GM21515 (cell line): Measurements from ENCODE around the gene SLC35F6.
"Not testable (repeated sequence)": the region's sequence is repeated elsewhere in the genome, so short reads cannot be mapped to it uniquely, and the experiment has no call there.

ENCODE experiments used
- ATAC-seq: cut with Tn5 transposase; IDR thresholded peaks from one replicate; pipeline ENCODE4 v1.9.1; 2021; ENCODE audit not compliant: unreplicated experiment

The SLC35F6 gene

GRCh38 chr2:26780203-26780760, 16.2 kb downstream of the SLC35F6 start:
- ATAC-seq: no peak

GRCh38 chr2:26782876-26783704, 19.0 kb downstream of the SLC35F6 start:
- ATAC-seq: no peak

GRCh38 chr2:26784570-26785234, 20.6 kb downstream of the SLC35F6 start:
- no peak for ATAC-seq

DNA sequence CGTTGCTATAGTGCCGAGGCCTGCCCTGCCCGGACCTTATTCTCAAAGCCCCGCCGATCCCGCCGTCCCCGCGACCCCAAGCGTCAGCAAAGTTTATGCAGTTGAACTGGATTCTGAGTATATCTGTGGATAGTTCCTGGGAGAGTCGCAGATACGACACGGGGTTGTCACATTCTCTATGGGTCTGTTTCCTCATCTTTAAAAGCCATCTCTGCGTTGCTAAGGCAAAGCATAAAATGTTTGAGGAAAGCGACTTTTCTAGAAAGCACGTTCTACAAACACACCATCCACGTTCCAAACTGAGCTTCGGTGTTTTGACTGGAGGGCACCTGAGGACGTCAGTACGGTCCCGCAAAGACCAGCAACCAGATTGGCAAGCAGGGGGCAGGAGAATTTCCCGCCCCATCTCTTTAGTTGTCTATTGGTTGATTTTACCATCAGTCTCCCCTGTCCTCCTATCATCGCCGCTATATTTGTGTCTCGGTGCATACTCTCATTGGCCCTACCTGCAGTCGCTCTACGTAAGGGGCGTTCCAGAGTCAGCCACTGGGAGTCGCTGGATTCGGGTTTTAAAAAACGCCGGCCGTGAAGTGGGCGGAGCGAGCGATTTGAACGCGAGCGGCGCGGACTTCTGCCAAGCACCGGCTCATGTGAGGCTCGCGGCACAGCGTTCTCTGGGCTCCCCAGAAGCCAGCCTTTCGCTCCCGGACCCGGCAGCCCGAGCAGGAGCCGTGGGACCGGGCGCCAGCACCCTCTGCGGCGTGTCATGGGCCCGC, 21.5 kb downstream of the SLC35F6 start, which contains the start of gene CENPA:
Gene CENPA (plus strand): TSS at position 626 of the 776 bp plus-strand sequence. CDS start 141 bp downstream, at position 767.
- ATAC-seq: peak; percentile 98

DNA sequence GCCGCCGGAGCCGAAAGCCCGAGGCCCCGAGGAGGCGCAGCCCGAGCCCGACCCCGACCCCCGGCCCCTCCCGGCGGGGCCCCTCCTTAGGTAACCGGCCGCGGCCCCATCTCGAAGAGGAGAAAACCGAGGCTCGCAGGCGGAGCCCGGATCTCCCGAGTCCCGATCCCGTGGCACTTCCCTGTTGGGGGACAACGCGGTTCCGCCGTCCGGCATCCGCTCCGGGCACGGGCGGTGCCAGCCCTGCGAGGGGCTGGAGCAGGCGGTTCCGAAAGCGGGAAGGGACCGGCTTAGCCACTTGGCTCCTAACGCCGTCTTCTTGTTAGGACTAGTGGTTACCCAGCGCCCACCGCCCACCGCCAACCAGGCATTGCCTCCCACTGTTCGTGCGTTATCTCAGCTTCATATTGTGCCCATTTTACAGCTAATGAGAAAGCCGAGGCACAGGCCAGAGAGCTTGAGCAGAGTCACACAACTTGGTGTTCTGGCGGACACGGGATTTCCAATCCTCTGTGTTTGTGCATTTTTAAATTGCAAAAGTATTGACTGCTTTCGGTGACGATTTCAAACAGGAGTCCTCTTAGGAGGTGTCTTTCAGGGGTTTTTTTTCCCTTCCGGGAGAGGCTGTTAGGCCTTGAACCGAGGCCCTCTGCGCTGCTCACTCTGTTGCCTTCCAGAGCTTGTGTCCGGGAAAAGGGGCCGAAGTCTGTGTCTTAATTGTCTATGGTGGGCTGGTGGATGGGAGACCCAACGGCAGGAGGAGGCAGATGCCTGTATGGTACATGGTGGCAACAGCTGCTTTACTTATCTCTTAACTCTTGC, 22.3 kb downstream of the SLC35F6 start:
- ATAC-seq: peak; percentile 15

DNA sequence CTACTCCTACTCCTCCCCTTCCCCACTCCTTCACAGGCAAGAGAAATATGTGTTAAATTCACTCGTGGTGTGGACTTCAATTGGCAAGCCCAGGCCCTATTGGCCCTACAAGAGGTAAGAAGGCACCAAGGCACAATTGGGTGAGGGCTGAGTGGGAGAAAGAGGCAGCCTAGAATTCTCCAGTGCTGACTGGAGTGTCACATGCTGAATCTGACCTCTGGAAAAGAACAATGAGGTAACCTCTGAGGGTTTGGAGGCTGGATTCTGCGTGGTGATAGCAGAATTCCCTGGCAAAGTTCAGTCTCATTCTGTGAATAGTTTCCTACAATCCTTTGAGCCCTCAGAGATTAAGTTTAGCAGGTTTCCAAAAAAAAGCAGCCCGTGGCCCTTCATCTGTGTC, 28.6 kb downstream of the SLC35F6 start:
- no peak for ATAC-seq

- ATAC-seq: no peak
Observed at GRCh38 chr2:26793518-26793917, 29.4 kb downstream of the SLC35F6 start.

DNA sequence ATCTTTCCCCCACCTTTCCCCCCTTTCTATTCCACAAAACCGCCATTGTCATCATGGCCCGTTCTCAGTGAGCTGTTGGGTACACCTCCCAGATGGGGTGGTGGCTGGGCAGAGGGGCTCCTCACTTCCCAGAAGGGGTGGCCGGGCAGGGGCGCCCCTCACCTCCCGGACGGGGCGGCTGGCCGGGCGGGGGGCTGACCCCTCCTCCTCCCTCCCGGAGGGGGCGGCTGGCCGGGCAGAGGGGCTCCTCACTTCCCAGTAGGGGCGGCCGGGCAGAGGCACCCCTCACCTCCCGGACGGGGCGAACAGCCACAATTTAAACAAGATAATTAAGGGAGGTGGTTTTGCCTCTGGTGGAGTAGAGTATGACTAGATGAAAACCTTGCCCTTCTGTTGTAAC, 31.1 kb downstream of the SLC35F6 start:
- not testable (repeated sequence) for ATAC-seq

GRCh38 chr2:26801328-26801727, 37.2 kb downstream of the SLC35F6 start:
- ATAC-seq: no peak

DNA sequence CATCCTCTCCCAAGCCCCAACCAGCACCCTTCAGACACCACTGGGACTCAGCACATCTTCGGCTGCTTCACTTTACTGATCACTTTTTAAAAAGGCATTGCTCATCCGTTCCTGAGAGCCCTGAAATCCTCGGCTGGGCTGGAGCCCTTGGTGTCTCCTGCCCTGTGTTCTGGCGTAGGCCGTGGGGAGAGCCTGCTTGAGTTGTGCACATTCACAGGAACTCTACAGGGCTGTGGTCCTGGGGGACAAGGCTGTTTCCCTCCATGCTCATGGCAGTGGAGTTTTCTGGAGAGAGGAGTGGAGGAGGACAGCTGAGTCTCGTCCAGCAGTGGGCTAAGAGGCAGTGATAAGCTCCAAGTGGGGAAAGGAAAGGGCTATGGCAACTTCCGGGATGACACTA, 37.7 kb downstream of the SLC35F6 start:
- no peak for ATAC-seq

DNA sequence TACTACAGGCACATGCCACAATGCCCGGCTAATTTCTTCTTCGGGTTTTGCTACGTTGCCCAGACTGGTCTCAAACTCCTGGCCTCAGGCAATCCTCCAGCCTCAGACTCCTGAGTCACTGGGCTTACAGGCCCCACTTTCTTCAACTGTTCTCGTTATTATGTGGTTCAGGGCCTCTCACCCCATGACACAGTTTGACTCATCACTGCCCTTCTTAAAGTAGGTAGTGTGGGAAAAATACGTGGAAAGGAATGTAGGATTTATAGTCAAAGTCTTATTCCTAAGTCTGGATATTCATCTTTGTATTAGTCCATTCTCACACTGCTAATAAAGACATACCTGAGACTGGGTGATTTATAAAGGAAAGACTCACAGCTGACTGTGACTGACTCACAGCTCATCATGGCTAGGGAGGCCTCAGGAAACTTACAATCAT, 41.2 kb downstream of the SLC35F6 start:
- no peak for ATAC-seq

DNA sequence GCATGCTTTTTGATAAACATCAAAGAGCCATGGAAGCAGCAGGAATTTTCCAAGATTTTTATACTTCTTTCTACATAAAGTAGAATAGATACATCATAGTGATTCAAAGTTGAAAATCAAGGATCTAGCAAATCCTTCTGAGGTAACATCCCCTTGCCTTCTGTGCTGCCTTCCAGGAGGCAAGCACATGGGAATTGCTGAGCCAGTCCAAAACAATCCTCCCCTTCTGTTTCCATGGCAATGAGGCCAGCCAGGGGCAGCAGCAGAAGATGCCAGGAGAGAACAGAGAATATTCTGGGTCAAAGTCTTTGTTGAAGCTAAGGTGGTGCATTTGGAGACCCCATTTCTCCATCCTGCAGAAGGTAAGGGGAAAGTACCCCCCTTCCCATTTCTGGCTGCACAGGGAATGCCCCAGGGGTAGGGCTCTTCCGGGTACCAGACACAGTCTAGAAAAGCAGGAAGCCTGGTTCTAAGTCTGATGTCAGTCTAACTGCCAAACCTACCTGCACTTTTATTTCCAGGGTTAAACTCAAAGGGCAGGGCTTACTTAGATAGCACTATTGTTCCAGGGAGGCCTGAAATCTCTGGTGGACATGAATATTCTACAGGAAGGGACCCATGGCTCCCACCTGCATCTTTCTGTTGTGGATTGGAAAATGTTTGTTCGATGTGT, 43.8 kb downstream of the SLC35F6 start:
- no peak for ATAC-seq

- no peak for ATAC-seq
Observed at GRCh38 chr2:26809211-26809610, 45.1 kb downstream of the SLC35F6 start.

- no peak for ATAC-seq
Observed at GRCh38 chr2:26809876-26810577, 45.9 kb downstream of the SLC35F6 start.

DNA sequence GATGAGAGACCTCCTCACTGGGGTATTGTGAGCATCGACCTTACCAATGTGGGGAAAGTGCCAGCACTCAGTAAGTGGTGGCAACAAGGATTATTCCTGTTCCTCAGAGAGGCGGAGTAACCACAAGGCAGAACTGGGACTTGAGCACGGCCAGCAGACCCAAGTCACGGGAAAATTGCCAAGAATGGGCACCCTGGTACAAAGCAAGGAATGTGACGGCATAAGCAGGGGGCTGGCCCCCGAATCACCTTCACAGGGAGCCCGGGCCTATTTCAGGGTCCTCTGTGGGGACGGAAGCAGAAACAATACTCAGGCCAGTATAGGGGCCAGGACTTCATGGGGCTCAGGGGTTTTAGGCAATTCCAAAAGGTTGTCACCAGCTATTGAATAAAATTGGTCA, 47.2 kb downstream of the SLC35F6 start:
- no peak for ATAC-seq

GRCh38 chr2:26811791-26812694, 48.0 kb downstream of the SLC35F6 start:
- ATAC-seq: no peak

- ATAC-seq: no peak
Observed at GRCh38 chr2:26812731-26813130, 48.6 kb downstream of the SLC35F6 start.
